DND-41 (cell line): ENCODE results near the gene TSC22D1.

Experiments used
- CTCF ChIP-seq: IDR thresholded peaks from 2 replicates; pipeline ENCODE4 v1.5.1; 2012; ENCODE audit warnings: borderline replicate concordance, low read length, moderate library complexity, mild to moderate bottlenecking; ENCODE audit not compliant: poor library complexity, severe bottlenecking; ENCODE audit errors: extremely low read depth
- EZH2 ChIP-seq: IDR thresholded peaks from 3 replicates; pipeline ENCODE4 v1.6.1; 2012; ENCODE audit warnings: borderline replicate concordance, low read depth, mild to moderate bottlenecking, moderate library complexity, low read length, inconsistent platforms; ENCODE audit not compliant: severe bottlenecking

GRCh38 chr13:44617648-44618047 lies 41.5 kb upstream of the TSC22D1 start:
- TF ChIP-seq CTCF (no peak), EZH2 (no peak)
